Left ventricle myocardium superior (tissue), 1 donor: ENCODE results near the gene AQP5. TPM values are rescaled to one million over a fixed set of nuclear protein-coding genes. Genes with fewer than 3 reads are reported as not detected.

Source experiments
- ATAC-seq: fragments of 200-7000 bp; cut with Tn5 transposase; one replicate; pipeline ENCODE4 v1.9.1; 2020; ENCODE audit warnings: mild to moderate bottlenecking, moderate library complexity
- DNase-seq: peaks from one replicate; pipeline ENCODE4 v3.0.0-alpha.2; 2020
- intact Hi-C: fragments of 100-400 bp; cut with micrococcal nuclease; formaldehyde crosslinking; loops from one replicate; pipeline ENCODE4 v1.11.0; 2022
- total RNA-seq: library from RNA; stranded (reverse); fragmentation: NEBNext Ultra II Directional; extraction: Animal tissue kit (Norgen Biotek cat#: 25700); gene quantifications from one replicate; pipeline ENCODE4 v1.2.1, GENCODE V29; 2021
- donor health status: DM: no; HTN: yes; CAD: no; lungs with severe emphysema.

The AQP5 gene
- total RNA-seq, 1 donor from 2014 or later: 0.40 TPM

DNA sequence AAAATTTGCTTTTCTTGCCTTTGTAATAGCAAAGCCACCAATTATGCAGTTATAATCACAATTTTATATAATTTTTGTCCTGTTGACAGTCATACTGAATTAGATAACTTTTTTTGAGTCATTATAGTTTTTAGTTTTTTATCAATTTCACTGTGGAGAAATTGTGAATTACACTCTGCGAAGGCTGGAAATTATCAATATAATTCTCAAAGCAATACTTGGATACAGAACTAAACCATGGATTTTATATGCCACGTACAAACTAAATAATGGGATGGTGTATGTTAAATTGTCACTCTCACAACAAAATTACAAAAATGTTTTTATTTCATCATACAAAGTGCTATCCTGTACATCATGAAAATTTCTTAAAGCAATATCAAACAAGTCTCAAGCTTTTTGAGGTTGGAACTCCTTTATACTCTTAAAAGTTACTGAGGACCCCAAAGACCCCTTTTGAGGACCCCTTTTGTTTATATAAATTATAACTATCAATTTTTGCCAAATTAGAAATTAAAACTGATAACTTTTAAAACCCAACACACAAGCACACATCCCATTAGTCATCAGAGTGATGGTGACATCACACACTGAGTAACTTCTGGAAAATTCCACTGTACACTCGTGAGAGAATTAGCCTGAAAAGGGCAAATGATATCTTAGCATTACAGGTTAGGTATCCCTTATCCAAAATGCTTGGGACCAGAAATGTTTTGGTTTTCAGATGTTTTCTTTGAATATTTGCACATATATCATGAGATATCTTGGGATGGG lies 31.0 kb upstream of the AQP5 start:
- intact Hi-C loops: no loop called here
- ATAC-seq (peak; percentile 51), DNase-seq (no peak)

DNA sequence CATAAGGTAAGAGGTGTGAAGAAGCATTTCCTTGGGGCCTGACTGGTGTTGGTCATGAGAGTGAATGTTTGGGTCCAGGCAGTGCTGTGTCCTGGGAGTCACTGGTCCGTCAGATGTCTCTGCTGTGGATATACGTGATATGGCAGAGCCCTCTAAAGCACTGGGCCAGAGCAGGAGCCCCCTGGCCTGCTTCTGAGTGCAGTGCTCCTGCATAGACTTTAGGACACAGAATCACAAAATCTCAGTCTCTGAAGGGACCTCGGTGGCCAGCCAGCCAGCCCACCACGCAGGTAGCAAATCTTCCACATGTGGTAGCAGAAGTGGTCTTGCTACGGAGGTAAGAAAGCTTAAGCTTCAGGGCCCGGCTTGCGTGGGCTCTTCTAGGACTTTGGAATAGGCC lies 29.6 kb upstream of the AQP5 start:
- DNase-seq (no peak), ATAC-seq (no peak)
- intact Hi-C loops: no loop called here

DNA sequence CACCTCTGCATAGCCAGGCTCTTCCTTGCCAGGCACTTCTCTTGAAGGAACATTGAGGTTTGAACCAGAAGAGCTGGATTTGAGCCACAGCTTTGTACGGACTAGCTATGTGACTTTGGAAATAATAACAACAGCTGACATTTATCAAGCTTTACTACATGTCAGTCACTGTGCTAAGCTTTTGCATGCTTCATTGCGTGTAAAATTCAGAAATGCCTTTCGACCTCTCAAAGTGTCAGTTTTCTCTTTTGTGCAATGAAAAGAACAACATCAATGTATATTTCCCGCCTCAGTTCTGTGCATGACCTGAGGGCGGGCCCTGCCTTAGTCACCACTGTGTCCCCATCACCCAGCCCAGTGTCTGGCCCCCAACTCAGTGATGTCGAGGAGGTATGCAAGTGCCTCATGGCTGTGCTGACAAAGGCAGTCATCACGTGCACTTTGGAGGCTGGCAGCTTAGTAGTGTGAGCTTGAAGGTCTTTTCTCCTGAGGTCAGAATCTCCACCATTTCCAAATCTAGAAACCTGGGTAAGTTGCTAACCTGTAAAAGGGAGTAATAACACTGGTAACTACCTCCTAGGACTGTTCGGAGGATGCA lies 29.0 kb upstream of the AQP5 start:
- no peak for DNase-seq
- intact Hi-C loops: no loop called here
- no peak for ATAC-seq

DNA sequence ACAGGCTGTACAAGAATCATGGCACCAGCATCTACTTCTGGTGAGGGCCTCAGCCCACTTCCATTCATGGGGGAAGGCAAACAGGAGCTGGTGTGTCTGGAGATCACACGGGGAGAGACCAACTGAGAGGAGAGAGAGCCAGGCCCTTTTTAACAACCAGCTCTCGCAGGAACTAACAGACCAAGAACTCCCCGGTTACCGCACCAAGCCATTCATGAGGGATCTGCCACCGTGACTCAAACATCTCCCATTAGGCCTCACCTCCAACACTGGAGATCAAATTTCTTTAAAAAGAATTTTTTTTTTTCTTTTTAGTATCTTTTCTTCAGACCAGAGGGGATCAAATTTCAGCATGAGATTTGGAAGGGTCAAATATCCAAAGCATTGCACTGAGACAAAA lies 27.9 kb upstream of the AQP5 start:
- DNase-seq (no peak), ATAC-seq (no peak)
- intact Hi-C loops: no loop called here

- DNase-seq (no peak), ATAC-seq (no peak)
- intact Hi-C loops: no loop called here
Observed at GRCh38 chr12:49934505-49934904, 27.2 kb upstream of the AQP5 start.

DNA sequence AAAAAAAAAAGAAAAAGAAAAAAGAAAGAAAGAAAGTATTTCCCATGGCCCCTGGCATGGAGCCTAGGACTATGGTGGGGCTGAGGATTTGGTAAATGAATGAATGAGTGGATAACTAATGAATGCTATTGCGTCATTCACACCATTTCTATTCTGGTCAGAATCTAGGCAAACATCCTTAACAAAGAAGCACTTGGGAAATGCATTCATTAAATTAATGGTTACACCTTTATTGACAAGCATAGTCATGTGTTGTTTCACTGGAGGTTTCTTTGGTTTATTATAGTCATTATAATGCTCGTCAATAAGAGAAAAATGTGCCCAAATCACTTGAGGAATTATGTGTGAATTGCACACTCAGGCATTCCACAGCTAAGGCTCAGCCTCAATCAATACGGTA lies 24.7 kb upstream of the AQP5 start:
- intact Hi-C loops: no loop called here
- ATAC-seq: no peak
- no peak for DNase-seq

DNA sequence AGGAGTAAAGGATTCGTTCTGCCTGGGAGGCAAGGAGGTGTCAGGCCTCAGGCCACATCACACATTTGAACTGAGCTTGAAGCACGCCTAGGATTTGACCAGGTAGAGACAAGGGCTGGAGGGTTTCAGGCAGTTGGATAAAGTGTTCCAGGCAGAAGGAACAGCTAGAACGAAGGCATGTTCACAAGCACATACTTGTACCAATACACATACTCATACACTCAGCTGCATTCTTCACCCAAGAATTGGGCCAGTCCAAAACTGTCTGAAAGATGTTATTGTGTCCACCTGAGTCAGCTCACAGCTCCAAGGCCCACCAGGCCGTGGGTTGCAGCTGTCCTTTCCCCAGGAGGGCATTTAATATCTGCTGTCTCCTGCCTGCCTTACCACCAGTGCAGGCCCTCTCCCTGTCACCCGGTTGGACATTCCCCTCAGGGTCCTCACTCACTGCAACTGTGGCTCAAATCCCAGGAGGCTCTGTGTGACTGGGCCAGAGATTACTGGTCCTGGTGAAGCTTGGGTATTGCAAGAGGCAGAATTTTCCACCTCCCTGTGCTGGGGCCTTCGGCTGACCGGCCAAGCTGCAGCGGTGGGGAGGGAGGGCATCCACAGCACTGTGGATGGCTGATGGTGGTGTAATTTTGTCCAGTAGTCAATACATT lies 23.9 kb upstream of the AQP5 start:
- no peak for ATAC-seq
- intact Hi-C loops: no loop called here
- DNase-seq: no peak

GRCh38 chr12:49939307-49939706 lies 22.4 kb upstream of the AQP5 start:
- DNase-seq: no peak
- no peak for ATAC-seq
- intact Hi-C loops: no loop called here

DNA sequence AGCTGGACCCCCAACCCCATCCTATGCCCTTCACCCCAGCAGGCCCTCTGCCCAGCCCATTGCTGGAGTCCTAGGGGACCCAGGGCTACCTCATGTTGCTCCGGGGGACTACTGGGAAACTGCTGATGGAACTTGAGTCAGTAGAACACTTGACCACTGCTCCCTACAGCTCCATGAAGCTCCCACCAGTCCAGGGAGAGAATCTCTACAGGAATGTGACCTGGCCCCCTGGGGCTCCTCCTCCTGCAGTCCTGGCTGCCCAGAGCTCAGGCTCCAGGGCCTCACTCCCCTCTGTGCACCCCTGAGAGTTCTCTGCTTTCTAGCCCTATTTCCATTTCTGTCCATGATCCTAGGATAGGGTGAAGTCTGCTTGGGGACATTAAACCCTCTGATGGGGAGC lies 22.0 kb upstream of the AQP5 start:
- DNase-seq: no peak
- ATAC-seq: no peak
- intact Hi-C loops: no loop called here

GRCh38 chr12:49941556-49942511 lies 19.8 kb upstream of the AQP5 start:
- ATAC-seq: no peak
- intact Hi-C loops: no loop called here

GRCh38 chr12:49942512-49942893 lies 19.2 kb upstream of the AQP5 start:
- no peak for DNase-seq
- no peak for ATAC-seq
- intact Hi-C loops: no loop called here

More at GRCh38 chr12:49941556-49942511, 19.8 kb upstream of the AQP5 start:
- no peak for DNase-seq

DNA sequence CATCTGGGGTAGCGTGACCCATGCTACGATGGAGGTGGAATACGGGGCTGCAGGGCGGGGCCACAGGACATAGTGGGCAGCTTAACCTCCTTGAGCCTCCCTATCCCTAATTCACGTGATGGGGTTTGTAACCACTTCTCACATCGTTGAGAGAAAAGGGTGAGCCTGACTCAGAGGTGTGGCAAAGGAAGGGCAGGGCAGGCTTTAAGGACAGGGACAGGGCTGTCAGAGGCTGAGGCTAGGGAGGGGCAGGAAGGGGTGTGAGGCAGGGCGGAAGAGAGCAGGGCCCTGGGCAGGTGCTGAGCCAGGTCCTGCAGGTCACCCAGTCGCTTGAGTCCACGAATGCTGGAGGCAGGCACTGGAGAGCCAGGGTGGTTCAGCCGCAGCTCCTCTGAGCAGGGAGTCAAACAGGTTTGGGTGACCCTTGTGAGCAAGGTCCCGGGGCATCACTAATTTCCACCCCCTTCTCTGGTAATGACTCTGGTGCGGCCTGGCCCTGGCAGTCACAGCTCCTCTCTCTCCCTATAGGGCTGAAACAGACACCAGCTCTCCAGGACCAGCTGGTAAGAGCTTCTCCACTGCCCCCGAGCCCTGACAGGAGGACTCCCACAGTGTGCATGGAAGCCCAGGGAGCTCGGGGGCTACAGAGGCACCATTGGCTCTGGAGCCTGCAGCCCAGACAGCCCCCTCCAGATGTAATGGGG lies 18.6 kb upstream of the AQP5 start:
- no peak for DNase-seq
- intact Hi-C loops: no loop called here
- ATAC-seq: no peak

GRCh38 chr12:49943625-49943960 lies 18.1 kb upstream of the AQP5 start:
- ATAC-seq: no peak
- no peak for DNase-seq
- intact Hi-C loops: no loop called here

- DNase-seq (no peak), ATAC-seq (no peak)
- intact Hi-C loops: no loop called here
Observed at GRCh38 chr12:49944046-49944445, 17.6 kb upstream of the AQP5 start.

GRCh38 chr12:49944718-49945117 lies 17.0 kb upstream of the AQP5 start:
- intact Hi-C loops: no loop called here
- ATAC-seq (no peak), DNase-seq (no peak)

DNA sequence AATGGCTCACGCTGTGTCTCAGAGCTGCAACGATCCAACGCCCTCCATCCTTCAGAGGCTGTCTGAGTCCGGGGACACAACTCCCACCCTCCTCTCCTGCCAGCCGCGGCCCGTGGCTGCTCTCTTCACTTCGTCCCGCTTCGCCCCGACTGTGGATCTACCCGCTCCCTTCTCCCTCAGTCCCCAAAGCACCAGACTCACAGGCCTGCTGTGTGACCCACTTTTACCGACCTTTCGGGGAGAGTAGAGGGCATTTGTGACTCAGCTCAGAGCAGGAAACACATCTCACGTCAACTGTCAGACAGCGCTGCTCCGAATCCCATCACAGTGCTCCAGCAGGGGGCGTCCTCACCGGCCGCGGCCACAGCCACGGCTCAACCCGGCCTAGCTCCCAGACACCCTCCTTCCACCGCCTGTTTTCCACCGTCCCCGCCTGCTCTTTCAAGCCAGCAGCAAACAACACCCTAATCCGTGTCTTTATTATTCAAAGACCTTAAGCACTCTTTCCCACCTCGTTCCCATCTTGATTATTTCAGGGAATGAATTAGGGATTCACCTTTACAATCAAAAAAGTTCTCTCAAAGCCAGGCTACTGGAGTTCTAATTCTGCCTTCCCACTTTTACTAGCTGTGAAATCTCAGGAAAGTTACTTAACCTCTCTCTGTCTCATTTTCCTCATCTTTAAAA lies 16.1 kb upstream of the AQP5 start:
- peak; percentile 91 for DNase-seq
- peak; percentile 98 for ATAC-seq
- intact Hi-C loops: no loop called here

DNA sequence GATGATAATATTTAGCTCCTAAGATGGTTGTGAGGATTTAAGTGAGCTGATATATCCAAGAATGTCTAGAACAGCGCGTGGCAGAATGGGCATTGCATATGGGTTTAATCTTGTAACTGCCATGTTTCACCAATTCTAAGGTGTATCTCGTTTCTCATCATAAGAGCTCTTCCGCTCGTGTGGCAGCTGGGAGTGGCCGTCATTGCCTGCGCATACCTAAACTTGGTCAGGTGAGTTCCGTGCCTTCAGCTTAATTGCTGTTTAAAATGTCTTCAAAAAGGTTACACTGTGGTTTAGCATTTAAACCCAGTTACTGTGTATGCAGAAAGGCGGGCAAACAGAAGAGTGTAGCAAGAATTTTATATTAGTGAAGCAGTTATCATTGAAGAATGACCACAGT lies 15.6 kb upstream of the AQP5 start:
- intact Hi-C loops: no loop called here
- ATAC-seq (no peak), DNase-seq (no peak)

- DNase-seq (no peak), ATAC-seq (no peak)
- intact Hi-C loops: no loop called here
Observed at GRCh38 chr12:49946497-49946896, 15.2 kb upstream of the AQP5 start.
